Measurements from ENCODE around the gene ILF2. TPM values are rescaled to one million over a fixed set of nuclear protein-coding genes. Genes with fewer than 3 reads are reported as not detected.

Gene ILF2
- total RNA-seq, 4 donors from 2014 or later: 59.3 to 125 (median 78.5) TPM

GRCh38 chr1:153687346-153688125 is 16.7 kb upstream of the ILF2 start:
- TF ChIP-seq CTCF (IDR thresholded peaks at IDR 0.05; ENCODE audit: low read depth): no peak

- TF ChIP-seq CTCF (IDR thresholded peaks at IDR 0.05; ENCODE audit: low read depth): no peak
Observed at GRCh38 chr1:153685544-153686340, 14.9 kb upstream of the ILF2 start.

GRCh38 chr1:153684892-153685291 is 14.1 kb upstream of the ILF2 start:
- no peak for TF ChIP-seq CTCF (IDR thresholded peaks at IDR 0.05; ENCODE audit: low read depth)

- no peak for TF ChIP-seq CTCF (IDR thresholded peaks at IDR 0.05; ENCODE audit: low read depth)
Observed at GRCh38 chr1:153683854-153684253, 13.1 kb upstream of the ILF2 start.

GRCh38 chr1:153682730-153683129 is 11.9 kb upstream of the ILF2 start:
- TF ChIP-seq CTCF (IDR thresholded peaks at IDR 0.05; ENCODE audit: low read depth): no peak

- no peak for TF ChIP-seq CTCF (IDR thresholded peaks at IDR 0.05; ENCODE audit: low read depth)
Observed at GRCh38 chr1:153680120-153680403, 9.3 kb upstream of the ILF2 start.

GRCh38 chr1:153679337-153680119 is 8.7 kb upstream of the ILF2 start:
- no peak for TF ChIP-seq CTCF (IDR thresholded peaks at IDR 0.05; ENCODE audit: low read depth)

Data from subcutaneous adipose tissue (tissue), 4 donors.